ENCODE results near the gene IL15.

The IL15 gene

DNA sequence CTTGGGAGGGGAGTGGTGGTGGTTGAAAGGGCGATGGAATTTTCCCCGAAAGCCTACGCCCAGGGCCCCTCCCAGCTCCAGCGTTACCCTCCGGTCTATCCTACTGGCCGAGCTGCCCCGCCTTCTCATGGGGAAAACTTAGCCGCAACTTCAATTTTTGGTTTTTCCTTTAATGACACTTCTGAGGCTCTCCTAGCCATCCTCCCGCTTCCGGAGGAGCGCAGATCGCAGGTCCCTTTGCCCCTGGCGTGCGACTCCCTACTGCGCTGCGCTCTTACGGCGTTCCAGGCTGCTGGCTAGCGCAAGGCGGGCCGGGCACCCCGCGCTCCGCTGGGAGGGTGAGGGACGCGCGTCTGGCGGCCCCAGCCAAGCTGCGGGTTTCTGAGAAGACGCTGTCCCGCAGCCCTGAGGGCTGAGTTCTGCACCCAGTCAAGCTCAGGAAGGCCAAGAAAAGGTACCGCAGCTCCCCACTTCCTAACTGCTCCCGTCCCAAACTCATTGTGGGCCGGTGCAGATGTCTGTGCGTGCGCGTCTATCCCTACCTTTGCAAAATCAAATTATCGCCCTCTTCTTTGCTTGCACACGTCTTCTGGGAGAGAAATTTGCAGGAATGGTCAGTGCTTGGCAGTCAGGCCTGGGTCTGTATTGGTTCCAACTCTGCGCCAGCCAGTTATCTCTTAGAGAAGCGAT lies 533 bp downstream of the IL15 start:
- TF ChIP-seq, protein P1, sequence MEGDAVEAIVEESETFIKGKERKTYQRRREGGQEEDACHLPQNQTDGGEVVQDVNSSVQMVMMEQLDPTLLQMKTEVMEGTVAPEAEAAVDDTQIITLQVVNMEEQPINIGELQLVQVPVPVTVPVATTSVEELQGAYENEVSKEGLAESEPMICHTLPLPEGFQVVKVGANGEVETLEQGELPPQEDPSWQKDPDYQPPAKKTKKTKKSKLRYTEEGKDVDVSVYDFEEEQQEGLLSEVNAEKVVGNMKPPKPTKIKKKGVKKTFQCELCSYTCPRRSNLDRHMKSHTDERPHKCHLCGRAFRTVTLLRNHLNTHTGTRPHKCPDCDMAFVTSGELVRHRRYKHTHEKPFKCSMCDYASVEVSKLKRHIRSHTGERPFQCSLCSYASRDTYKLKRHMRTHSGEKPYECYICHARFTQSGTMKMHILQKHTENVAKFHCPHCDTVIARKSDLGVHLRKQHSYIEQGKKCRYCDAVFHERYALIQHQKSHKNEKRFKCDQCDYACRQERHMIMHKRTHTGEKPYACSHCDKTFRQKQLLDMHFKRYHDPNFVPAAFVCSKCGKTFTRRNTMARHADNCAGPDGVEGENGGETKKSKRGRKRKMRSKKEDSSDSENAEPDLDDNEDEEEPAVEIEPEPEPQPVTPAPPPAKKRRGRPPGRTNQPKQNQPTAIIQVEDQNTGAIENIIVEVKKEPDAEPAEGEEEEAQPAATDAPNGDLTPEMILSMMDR (IDR thresholded peaks at IDR 0.05; ENCODE audit: insufficient read depth, missing control alignments), result no peak
- FAIRE-seq, result no peak
- peak; percentile 31 for DNase-seq (ENCODE audit: insufficient read length, low spot score)

DNA sequence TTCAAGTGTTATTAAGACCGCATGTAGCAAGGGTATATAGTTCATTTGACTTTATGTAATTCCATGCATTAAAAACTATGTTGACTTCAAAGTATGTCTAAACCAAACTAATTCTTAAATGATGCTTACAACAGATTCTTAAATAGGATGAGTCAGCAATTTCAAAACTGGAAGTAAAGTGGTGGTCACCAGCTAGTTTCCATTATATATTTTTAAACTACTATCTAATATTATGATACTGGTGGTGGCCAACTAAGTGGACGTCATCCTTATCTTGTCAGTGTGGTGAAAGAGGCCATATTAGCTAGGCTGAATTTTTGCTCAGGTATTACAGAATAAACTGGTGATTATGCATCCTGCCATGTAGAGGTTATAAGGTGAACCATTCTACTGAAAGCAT lies 1.2 kb downstream of the IL15 start:
- FAIRE-seq (no peak), DNase-seq (ENCODE audit: insufficient read length, low spot score) (no peak)
- TF ChIP-seq, protein P1 (IDR thresholded peaks at IDR 0.05; ENCODE audit: insufficient read depth, missing control alignments), result no peak

DNA sequence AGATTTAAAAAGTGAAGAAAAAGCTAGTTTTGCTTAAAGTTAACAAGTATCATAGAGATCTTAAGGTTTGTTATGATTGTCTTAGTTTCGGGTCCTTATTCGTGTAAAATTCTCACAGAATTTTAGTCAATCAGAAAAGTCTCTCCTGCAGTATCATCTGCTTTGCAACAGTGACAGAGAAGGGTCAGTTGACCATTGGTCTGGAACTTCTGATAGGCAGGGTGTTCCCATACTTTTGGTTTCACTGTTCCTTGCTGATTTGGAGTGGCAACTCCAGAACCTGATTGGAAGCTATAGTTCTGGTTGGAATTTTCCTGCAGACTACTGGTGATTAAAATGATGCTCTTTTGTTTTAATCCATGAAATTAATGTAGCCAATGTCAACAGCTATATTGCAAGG lies 1.8 kb downstream of the IL15 start:
- TF ChIP-seq, protein P1 (IDR thresholded peaks at IDR 0.05; ENCODE audit: insufficient read depth, missing control alignments), result no peak
- no peak for DNase-seq (ENCODE audit: insufficient read length, low spot score)
- FAIRE-seq, result no peak

DNA sequence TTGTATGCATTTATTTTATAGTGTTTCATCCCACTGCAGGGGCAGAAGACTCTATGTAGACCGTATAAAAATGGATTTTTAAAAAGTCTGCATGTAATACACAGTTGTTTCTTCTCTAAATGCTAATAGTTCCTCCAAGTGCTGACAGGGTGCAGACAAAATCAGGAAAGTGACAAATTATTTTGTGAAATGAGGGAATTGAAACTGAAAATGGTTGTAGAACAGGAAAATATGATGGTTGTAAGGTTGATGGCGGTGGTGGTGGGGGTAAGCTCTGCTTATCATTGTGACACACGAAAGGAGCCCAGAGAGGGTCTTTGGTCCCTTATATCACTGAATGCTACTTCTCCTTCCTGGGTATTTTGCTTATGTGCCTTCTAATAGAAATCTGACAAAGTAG lies 4.3 kb downstream of the IL15 start:
- FAIRE-seq (no peak), DNase-seq (ENCODE audit: insufficient read length, low spot score) (no peak)
- TF ChIP-seq, protein P1 (IDR thresholded peaks at IDR 0.05; ENCODE audit: insufficient read depth, missing control alignments), result no peak

DNA sequence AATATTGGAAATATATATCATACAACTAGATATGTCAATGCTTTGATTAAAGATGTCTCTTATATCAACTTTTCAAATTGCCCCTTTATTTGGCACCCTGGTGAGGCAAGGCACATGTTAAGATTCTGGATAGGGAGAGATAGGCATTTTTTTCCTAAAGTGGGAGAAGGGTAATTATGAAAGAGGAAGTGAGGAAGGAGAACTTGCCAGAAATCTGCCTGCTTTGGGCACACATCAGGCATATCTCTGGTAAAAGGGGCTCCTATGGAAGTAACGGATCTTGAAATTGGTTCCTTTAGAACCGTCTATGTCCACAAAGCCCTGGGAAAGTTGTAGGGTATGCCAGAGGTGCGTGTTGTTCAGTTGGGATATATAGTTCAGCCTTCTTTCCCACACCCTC lies 5.7 kb downstream of the IL15 start:
- FAIRE-seq (no peak), DNase-seq (ENCODE audit: insufficient read length, low spot score) (no peak)
- TF ChIP-seq, protein P1 (IDR thresholded peaks at IDR 0.05; ENCODE audit: insufficient read depth, missing control alignments), result no peak

DNA sequence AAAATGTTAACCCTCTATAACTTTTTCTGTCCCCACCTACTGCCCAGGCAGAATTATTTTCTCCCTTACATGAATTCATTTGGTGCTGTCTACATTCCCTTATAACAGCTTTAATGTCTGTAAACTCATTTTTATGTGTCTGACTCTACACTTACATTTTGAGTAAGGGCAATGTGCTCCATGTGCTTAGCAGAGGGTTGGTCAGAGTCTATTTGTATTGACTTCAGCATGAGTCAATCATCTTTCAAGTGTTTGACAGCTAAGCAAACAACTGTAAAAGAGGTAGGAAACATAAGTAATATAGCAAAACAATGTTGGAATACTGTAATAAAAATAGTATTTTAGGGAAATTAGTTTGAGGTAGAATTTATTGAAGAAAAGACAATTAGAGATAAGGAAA lies 6.3 kb downstream of the IL15 start:
- DNase-seq (ENCODE audit: insufficient read length, low spot score) (no peak), FAIRE-seq (no peak)
- TF ChIP-seq, protein P1 (IDR thresholded peaks at IDR 0.05; ENCODE audit: insufficient read depth, missing control alignments), result no peak

DNA sequence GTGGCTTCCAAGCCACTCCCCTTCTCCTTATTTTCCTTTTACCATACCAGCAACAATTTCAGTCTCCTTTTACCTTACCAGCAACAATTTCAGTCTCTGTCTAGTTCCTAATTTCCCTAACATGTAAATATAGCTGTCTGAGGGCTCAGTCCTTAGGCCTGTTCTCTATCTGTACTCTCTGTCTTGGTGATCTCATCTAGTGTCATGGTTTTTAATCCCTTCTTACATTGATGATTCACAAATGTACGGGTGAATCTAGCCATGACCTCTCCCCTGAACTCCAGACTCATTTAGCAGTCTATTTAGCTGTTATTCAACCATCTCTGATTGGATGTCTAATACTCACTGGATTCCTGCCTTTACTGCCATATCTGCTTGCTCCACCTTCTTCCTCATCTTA lies 7.2 kb downstream of the IL15 start:
- TF ChIP-seq, protein P1 (IDR thresholded peaks at IDR 0.05; ENCODE audit: insufficient read depth, missing control alignments), result no peak
- FAIRE-seq (no peak), DNase-seq (ENCODE audit: insufficient read length, low spot score) (no peak)
